ENCODE results near the gene CRISP3. TPM values are rescaled to one million over a fixed set of nuclear protein-coding genes. Genes with fewer than 3 reads are reported as not detected.

The CRISP3 gene
- total and polyA plus RNA-seq, 9 of the 15 experiments (the other 6 are each of a cell fraction or from before 2014, with no cell fraction given), result 0.21 to 2.0 (median 0.58) TPM

- H3K4me1 ChIP-seq (replicated peaks in 1 of 2; ENCODE audit: control insufficient read depth in 2 of 2, insufficient read depth in 2 of 2, low read length in 2 of 2), result peaks cover 0 to 2% of the 10 kb centered on the region in 2 experiments; a peak in 3 of 5 replicates
- no peak overlapping the region for H3K4me3 ChIP-seq
- no peak overlapping the region for H3K4me2 ChIP-seq (ENCODE audit: insufficient read depth, low read length)
- POLR2A ChIA-PET, result interaction anchor here (0.6 kb wide), 1 partner anchor 14 kb away, joined by 3 read pairs; no protein-coding TSS in a partner anchor
- DNase-seq (ENCODE audit: extremely low read depth in 1 of 4, low spot score in 3 of 4) (no peak), ATAC-seq (no peak), FAIRE-seq (peak; percentile 15)
- H2AFZ ChIP-seq (ENCODE audit: low read depth, low read length), result no peak overlapping the region
- no peaks in the 10 kb centered on the region for H3K9me1 ChIP-seq (ENCODE audit: control insufficient read depth, insufficient read depth, low read length)
- 26% methylated on average over 1 of the region's 1 CpG for WGBS (ENCODE audit: insufficient coverage, low coverage, missing lambda C conversion rate)
- H3K9ac ChIP-seq (ENCODE audit: insufficient read depth in 1 of 2, low read depth in 2 of 2, low read length in 2 of 2), result no peak overlapping the region
- no peaks in the 10 kb centered on the region for H4K20me1 ChIP-seq (replicated peaks; ENCODE audit: control insufficient read depth, insufficient read depth, low read length)
- H3K36me3 ChIP-seq (ENCODE audit: control insufficient read depth, insufficient read depth, low read length), result no peaks in the 10 kb centered on the region
- CTCF ChIA-PET (ENCODE audit: low intra/inter-chr PET ratio), result no interaction called here
- no peak overlapping the region for H3K27ac ChIP-seq (ENCODE audit: extremely low read depth, low read depth, low read length)
- intact Hi-C loops (cut with micrococcal nuclease) (no loop called here), in situ Hi-C loops (cut with MboI) (no loop called here)
- peaks cover 13% of the 10 kb centered on the region for H3K9me3 ChIP-seq (replicated peaks; ENCODE audit: control insufficient read depth, insufficient read depth, low read depth, low read length)
- no TSS peak for BruUV-seq (replicated peaks)
- no peaks in the 10 kb centered on the region for H3K79me2 ChIP-seq (ENCODE audit: control insufficient read depth, insufficient read depth, low read length)
- H3K27me3 ChIP-seq (ENCODE audit: control insufficient read depth in 2 of 2, insufficient read depth in 2 of 2, low read length in 2 of 2), result no peaks in the 10 kb centered on the region
- peak; percentile 34; the same call in 1 of the 2 replicates for TF ChIP-seq CC2D1A (IDR thresholded peaks at IDR 0.05)
- TF ChIP-seq ZNF780A (CRISPR knock-in tag; IDR thresholded peaks at IDR 0.05), result no peak
- no peak for TF ChIP-seq ATF3 (IDR thresholded peaks at IDR 0.05)
- TF ChIP-seq ATF3 (CRISPR knock-in tag; conservative IDR thresholded peaks at IDR 0.05), result 0 out of 2 replicates have a peak, but pooled peaks have one; percentile 43
- TF ChIP-seq PATZ1 (CRISPR knock-in tag; IDR thresholded peaks at IDR 0.05; ENCODE audit: borderline replicate concordance), result no peak
- TF ChIP-seq ZEB2 (IDR thresholded peaks at IDR 0.05), result peak; percentile 77; the same call in 1 of the 2 replicates
- peak; percentile 92; the same call in 1 of the 2 replicates for TF ChIP-seq ZNF280B (CRISPR knock-in tag; IDR thresholded peaks at IDR 0.05)
- 0 out of 2 replicates have a peak, but pooled peaks have one; percentile 18 for TF ChIP-seq JUN (IDR thresholded peaks at IDR 0.05; ENCODE audit: borderline replicate concordance, low read depth, low read length)
- TF ChIP-seq JUN (CRISPR knock-in tag; IDR thresholded peaks at IDR 0.05; ENCODE audit: borderline replicate concordance), result no peak
- TF ChIP-seq CBX1 (IDR thresholded peaks at IDR 0.05; ENCODE audit: low read depth), result 0 out of 2 replicates have a peak, but pooled peaks have one; percentile 47
- TF ChIP-seq ZNF445 (CRISPR knock-in tag; IDR thresholded peaks at IDR 0.05; ENCODE audit: low read depth), result 0 out of 2 replicates have a peak, but pooled peaks have one; percentile 49
- TF ChIP-seq MIER1 (IDR thresholded peaks at IDR 0.05; ENCODE audit: low read depth), result 0 out of 2 replicates have a peak, but pooled peaks have one; percentile 47
- TF ChIP-seq NONO (IDR thresholded peaks at IDR 0.05; ENCODE audit: low read depth in 2 of 2, low read length in 1 of 2), result no peak
- peak; percentile 90 for TF ChIP-seq HLTF (IDR thresholded peaks at IDR 0.05)
- 0 out of 2 replicates have a peak, but pooled peaks have one; percentile 27 for TF ChIP-seq ELF1 (tag; IDR thresholded peaks at IDR 0.05)
- 0 out of 2 replicates have a peak, but pooled peaks have one; percentile 10 for TF ChIP-seq GMEB1 (CRISPR knock-in tag; IDR thresholded peaks at IDR 0.05)
- 0 out of 2 replicates have a peak, but pooled peaks have one; percentile 66 for TF ChIP-seq CBX5 (IDR thresholded peaks at IDR 0.05; ENCODE audit: borderline replicate concordance, low read depth)
- TF ChIP-seq GABPB1 (CRISPR knock-in tag; IDR thresholded peaks at IDR 0.05), result no peak
Observed at GRCh38 chr6:49693512-49693911, 50.7 kb downstream of the CRISP3 start.

All from K562 (cell line).